GM12892 (cell line): ENCODE measurements around the gene IL12RB1.

ENCODE experiments used
- POLR2A ChIP-seq: IDR thresholded peaks from 2 replicates; pipeline ENCODE4 v1.6.1; 2011; ENCODE audit warnings: low read depth, low read length, control low read depth
- POLR2AphosphoS5 ChIP-seq: IDR thresholded peaks from 2 replicates; pipeline ENCODE4 v1.6.1; 2011; ENCODE audit warnings: low read depth, low read length, control low read depth
- TAF1 ChIP-seq: IDR thresholded peaks from 2 replicates; pipeline ENCODE4 v1.6.1; 2011; ENCODE audit warnings: low read depth, mild to moderate bottlenecking, control low read depth, low read length, borderline replicate concordance

DNA sequence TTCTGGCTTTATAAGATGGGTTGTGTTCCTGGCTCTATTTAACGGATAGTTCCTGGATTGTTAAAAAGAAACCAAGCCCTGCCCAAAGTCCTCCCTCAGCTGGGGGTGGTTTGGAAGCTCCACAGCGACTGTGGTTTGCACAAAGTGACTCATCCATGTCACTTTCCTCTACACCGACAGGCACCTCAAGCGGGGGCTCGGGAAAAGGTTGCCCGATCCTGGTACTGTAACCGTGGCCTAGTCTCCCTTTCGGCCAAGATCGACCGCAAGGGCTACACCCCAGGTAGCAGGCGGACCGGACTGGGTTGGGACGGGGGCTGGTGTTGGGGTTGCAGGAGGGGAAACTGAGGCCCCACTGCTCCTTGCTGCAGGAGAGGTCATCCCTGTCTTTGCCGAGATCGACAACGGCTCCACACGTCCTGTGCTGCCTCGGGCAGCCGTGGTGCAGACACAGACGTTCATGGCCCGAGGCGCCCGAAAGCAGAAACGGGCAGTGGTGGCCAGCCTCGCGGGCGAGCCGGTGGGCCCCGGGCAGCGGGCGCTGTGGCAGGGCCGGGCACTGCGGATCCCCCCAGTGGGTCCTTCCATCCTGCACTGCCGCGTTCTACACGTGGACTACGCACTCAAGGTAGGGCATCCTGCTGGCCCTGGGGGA lies 77.2 kb downstream of the IL12RB1 start:
- TF ChIP-seq POLR2A = no peak
- TF ChIP-seq TAF1 = no peak
- TF ChIP-seq POLR2AphosphoS5 = no peak
